Thyroid gland (tissue), 4 donors: ENCODE data around the gene TTLL8.

Experiments used
- POLR2A ChIP-seq, 2 donors: fragments of 450-650 bp; IDR thresholded peaks; one replicate each; pipeline ENCODE4 v1.6.1; 2017; ENCODE audit warnings: antibody characterized with exemption in 2 of 2, mild to moderate bottlenecking in 2 of 2, moderate library complexity in 1 of 2
- TF ChIP-seq, protein P1 (sequence below), 6 experiments: fragments of 200-600 bp in 3 of 6; fragments of 450-650 bp in 3 of 6; sonication (generic) in 3 of 6; IDR thresholded peaks; one replicate each; pipeline ENCODE4 v1.5.1; 2016 to 2019; ENCODE audit warnings: antibody characterized with exemption in 6 of 6, mild to moderate bottlenecking in 2 of 6, inconsistent platforms in 1 of 6, moderate library complexity in 1 of 6

DNA sequence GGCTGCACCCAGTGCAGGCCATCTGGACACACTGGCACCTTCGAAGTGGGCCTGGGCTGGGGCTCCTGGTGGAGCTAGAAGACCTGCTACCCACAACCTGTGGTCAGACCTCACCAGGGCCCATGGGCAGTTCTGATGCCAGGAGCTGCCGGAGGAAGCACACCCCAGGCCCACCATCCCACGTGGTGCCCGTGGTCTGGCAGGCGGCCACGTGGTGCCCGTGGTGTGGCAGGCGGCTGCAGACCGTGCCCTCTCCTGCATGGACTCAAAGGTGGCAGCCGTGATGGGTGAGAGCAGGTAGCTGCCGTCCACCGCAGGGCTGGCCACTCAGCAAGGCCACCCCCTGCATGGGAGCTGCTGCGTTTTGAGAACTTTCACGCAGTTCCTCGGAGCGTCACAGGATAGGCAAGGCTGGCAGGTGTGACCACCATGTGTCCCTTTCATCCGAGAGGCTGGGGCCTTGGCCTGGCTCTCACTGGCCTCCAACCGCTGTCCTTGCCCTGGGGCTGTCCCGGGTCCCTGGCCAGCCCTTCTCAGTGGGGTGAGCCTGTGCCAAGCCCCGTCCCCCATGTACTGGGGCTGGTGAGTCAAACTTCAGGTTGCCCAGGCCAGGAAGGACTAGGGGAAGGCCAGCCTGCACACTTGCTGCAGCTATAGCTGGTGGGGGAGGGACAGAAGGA lies 41.6 kb downstream of the TTLL8 start:
- TF ChIP-seq, protein P1, sequence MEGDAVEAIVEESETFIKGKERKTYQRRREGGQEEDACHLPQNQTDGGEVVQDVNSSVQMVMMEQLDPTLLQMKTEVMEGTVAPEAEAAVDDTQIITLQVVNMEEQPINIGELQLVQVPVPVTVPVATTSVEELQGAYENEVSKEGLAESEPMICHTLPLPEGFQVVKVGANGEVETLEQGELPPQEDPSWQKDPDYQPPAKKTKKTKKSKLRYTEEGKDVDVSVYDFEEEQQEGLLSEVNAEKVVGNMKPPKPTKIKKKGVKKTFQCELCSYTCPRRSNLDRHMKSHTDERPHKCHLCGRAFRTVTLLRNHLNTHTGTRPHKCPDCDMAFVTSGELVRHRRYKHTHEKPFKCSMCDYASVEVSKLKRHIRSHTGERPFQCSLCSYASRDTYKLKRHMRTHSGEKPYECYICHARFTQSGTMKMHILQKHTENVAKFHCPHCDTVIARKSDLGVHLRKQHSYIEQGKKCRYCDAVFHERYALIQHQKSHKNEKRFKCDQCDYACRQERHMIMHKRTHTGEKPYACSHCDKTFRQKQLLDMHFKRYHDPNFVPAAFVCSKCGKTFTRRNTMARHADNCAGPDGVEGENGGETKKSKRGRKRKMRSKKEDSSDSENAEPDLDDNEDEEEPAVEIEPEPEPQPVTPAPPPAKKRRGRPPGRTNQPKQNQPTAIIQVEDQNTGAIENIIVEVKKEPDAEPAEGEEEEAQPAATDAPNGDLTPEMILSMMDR (IDR thresholded peaks at IDR 0.05), result no peak
- no peak for TF ChIP-seq POLR2A (IDR thresholded peaks at IDR 0.05)
